IMR-90 (cell line): Measurements from ENCODE around the gene STARD10. TPM values are rescaled to one million over a fixed set of nuclear protein-coding genes. Genes with fewer than 3 reads are reported as not detected.

Experiments
- ATAC-seq: fragments of 200-7000 bp; cut with Tn5 transposase; 2 replicates; pipeline ENCODE4 v1.9.1; 2020; ENCODE audit warnings: low read depth, mild to moderate bottlenecking, moderate library complexity
- BruUV-seq: library from RNA; stranded (reverse); fragments of 400-500 nt; replicated peaks from 2 replicates; lab custom pipeline; 2021; lab: Mats Ljungman, UMichigan
- CTCF ChIA-PET: fragments of 300-600 bp; formaldehyde crosslinking; extraction: SDS; loops from one replicate; lab custom pipeline; 2021; ENCODE audit warnings: antibody characterized with exemption; lab: Yijun Ruan, JAX
- POLR2A ChIA-PET: fragments of 300-600 bp; sonication (Branson Sonifier 250); formaldehyde crosslinking; loops from one replicate; lab custom pipeline; 2022; ENCODE audit warnings: antibody characterized with exemption; ENCODE audit not compliant: unreplicated experiment; lab: Charles Lee
- DNase-seq: peaks from one replicate; pipeline ENCODE4 v3.0.0; 2013
- H2AFZ ChIP-seq: replicated peaks from 2 replicates; pipeline ENCODE3; 2013; ENCODE audit warnings: low read length, mild to moderate bottlenecking; ENCODE audit not compliant: poor library complexity
- H2AK5ac ChIP-seq: 2 replicates; pipeline ENCODE4 v1.6.1; 2013; ENCODE audit warnings: low read depth, low read length, inconsistent platforms
- H2AK9ac ChIP-seq: replicated peaks from 2 replicates; pipeline ENCODE3; 2013; ENCODE audit warnings: mild to moderate bottlenecking, low read depth, low read length, moderate library complexity; ENCODE audit not compliant: poor library complexity
- H2BK120ac ChIP-seq: 2 replicates; pipeline ENCODE4 v1.6.1; 2013; ENCODE audit warnings: low read depth, low read length, inconsistent platforms
- H2BK15ac ChIP-seq: 3 replicates; pipeline ENCODE4 v1.6.1; 2013; ENCODE audit warnings: low read depth, low read length, inconsistent platforms
- H2BK20ac ChIP-seq: 2 replicates; pipeline ENCODE4 v1.6.1; 2013; ENCODE audit warnings: low read depth, mild to moderate bottlenecking, inconsistent platforms, low read length, moderate library complexity
- H2BK5ac ChIP-seq: 2 replicates; pipeline ENCODE4 v1.6.1; 2013; ENCODE audit warnings: mild to moderate bottlenecking, low read depth, low read length, inconsistent platforms; ENCODE audit not compliant: poor library complexity, severe bottlenecking
- H3K14ac ChIP-seq: replicated peaks from 2 replicates; pipeline ENCODE4 v1.6.1; 2013; ENCODE audit warnings: low read depth, low read length, inconsistent platforms
- H3K18ac ChIP-seq: 2 replicates; pipeline ENCODE4 v1.6.1; 2013; ENCODE audit warnings: low read depth, low read length, control low read depth
- H3K23ac ChIP-seq: 2 replicates; pipeline ENCODE4 v1.6.1; 2013; ENCODE audit warnings: low read depth, low read length, inconsistent platforms
- H3K27ac ChIP-seq: 2 replicates; pipeline ENCODE4 v1.5.1; 2013; ENCODE audit warnings: mild to moderate bottlenecking, control low read depth, low read length; ENCODE audit not compliant: insufficient read depth
- H3K27me3 ChIP-seq: 2 replicates; pipeline ENCODE4 v1.6.1; 2013; ENCODE audit warnings: low read length; ENCODE audit not compliant: control insufficient read depth, insufficient read depth
- H3K36me3 ChIP-seq: 2 replicates; pipeline ENCODE4 v1.6.1; 2013; ENCODE audit warnings: low read length, mixed read lengths; ENCODE audit not compliant: control insufficient read depth, insufficient read depth
- H3K4ac ChIP-seq: 2 replicates; pipeline ENCODE4 v1.6.1; 2013; ENCODE audit warnings: low read depth, low read length, inconsistent platforms
- H3K4me1 ChIP-seq: 2 replicates; pipeline ENCODE4 v1.6.1; 2013; ENCODE audit warnings: low read length, mixed read lengths; ENCODE audit not compliant: control insufficient read depth, insufficient read depth
- H3K4me2 ChIP-seq: 2 replicates; pipeline ENCODE4 v1.6.1; 2013; ENCODE audit warnings: low read depth, mild to moderate bottlenecking, control low read depth, low read length, moderate library complexity
- H3K4me3 ChIP-seq: 2 replicates; pipeline ENCODE4 v1.5.1; 2013; ENCODE audit warnings: low read depth, mild to moderate bottlenecking, control low read depth, low read length, moderate library complexity; ENCODE audit not compliant: insufficient read depth
- H3K56ac ChIP-seq: 2 replicates; pipeline ENCODE4 v1.6.1; 2013; ENCODE audit warnings: low read length, inconsistent platforms; ENCODE audit not compliant: insufficient read depth; ENCODE audit errors: extremely low read depth
- H3K79me1 ChIP-seq, 2 experiments: 2 replicates each; pipeline ENCODE4 v1.6.1; 2013; ENCODE audit warnings: low read length in 2 of 2, inconsistent platforms in 1 of 2, low read depth in 1 of 2
- H3K9ac ChIP-seq: 2 replicates; pipeline ENCODE4 v1.6.1; 2013; ENCODE audit warnings: low read depth, low read length, control low read depth
- H3K9me1 ChIP-seq: 2 replicates; pipeline ENCODE4 v1.6.1; 2013; ENCODE audit warnings: low read length, inconsistent platforms; ENCODE audit not compliant: insufficient read depth
- H3K9me3 ChIP-seq: 2 replicates; pipeline ENCODE4 v1.6.1; 2013; ENCODE audit warnings: low read length; ENCODE audit not compliant: control insufficient read depth, insufficient read depth
- H4K20me1 ChIP-seq: 2 replicates; pipeline ENCODE4 v1.6.1; 2013; ENCODE audit warnings: low read length, inconsistent platforms; ENCODE audit not compliant: insufficient read depth
- H4K5ac ChIP-seq: 2 replicates; pipeline ENCODE4 v1.6.1; 2013; ENCODE audit warnings: mild to moderate bottlenecking, low read depth, low read length, control low read depth
- H4K8ac ChIP-seq, 2 experiments: 2 replicates each; pipeline ENCODE4 v1.6.1; 2013; ENCODE audit warnings: low read depth in 2 of 2, low read length in 2 of 2, control low read depth in 1 of 2, inconsistent platforms in 1 of 2
- H4K91ac ChIP-seq: 2 replicates; pipeline ENCODE4 v1.6.1; 2013; ENCODE audit warnings: low read depth, low read length, inconsistent platforms; ENCODE audit not compliant: insufficient read depth
- BHLHE40 ChIP-seq: fragments of 150-350 bp; IDR thresholded peaks from 2 replicates; pipeline ENCODE4 v1.6.1; 2016; ENCODE audit warnings: mild to moderate bottlenecking, low read depth, low read length
- CEBPB ChIP-seq: IDR thresholded peaks from 2 replicates; pipeline ENCODE4 v1.6.1; 2012; ENCODE audit warnings: low read depth, low read length, improper control_type of control experiment
- CHD1 ChIP-seq: IDR thresholded peaks from 2 replicates; pipeline ENCODE4 v1.6.1; 2012; ENCODE audit warnings: low read depth, low read length, improper control_type of control experiment
- FOS ChIP-seq: fragments of 150-350 bp; IDR thresholded peaks from 2 replicates; pipeline ENCODE4 v1.6.1; 2016; ENCODE audit warnings: low read depth, low read length
- MAFK ChIP-seq: IDR thresholded peaks from 2 replicates; pipeline ENCODE4 v1.6.1; 2012; ENCODE audit warnings: low read depth, low read length, improper control_type of control experiment
- MAZ ChIP-seq: IDR thresholded peaks from 2 replicates; pipeline ENCODE4 v1.6.1; 2012; ENCODE audit warnings: low read depth, mild to moderate bottlenecking, low read length, improper control_type of control experiment, moderate library complexity, borderline replicate concordance
- MXI1 ChIP-seq: IDR thresholded peaks from 2 replicates; pipeline ENCODE4 v1.6.1; 2012; ENCODE audit warnings: low read depth, mild to moderate bottlenecking, low read length, moderate library complexity, borderline replicate concordance
- NFE2L2 ChIP-seq: fragments of 150-350 bp; IDR thresholded peaks from 2 replicates; pipeline ENCODE4 v1.6.1; 2016; ENCODE audit warnings: low read depth, mild to moderate bottlenecking, low read length
- POLR2A ChIP-seq: IDR thresholded peaks from 2 replicates; pipeline ENCODE4 v1.6.1; 2012; ENCODE audit warnings: mild to moderate bottlenecking, low read depth, low read length
- RAD21 ChIP-seq: IDR thresholded peaks from 2 replicates; pipeline ENCODE4 v1.6.1; 2012; ENCODE audit warnings: low read length, improper control_type of control experiment
- RCOR1 ChIP-seq: IDR thresholded peaks from 2 replicates; pipeline ENCODE4 v1.6.1; 2012; ENCODE audit warnings: mild to moderate bottlenecking, low read length, improper control_type of control experiment; ENCODE audit not compliant: insufficient replicate concordance
- RFX5 ChIP-seq: IDR thresholded peaks from 2 replicates; pipeline ENCODE4 v1.8.0; 2012; ENCODE audit warnings: low read depth, mild to moderate bottlenecking, low read length, moderate library complexity
- SMC3 ChIP-seq: fragments of 150-350 bp; IDR thresholded peaks from 2 replicates; pipeline ENCODE4 v1.6.1; 2016; ENCODE audit warnings: low read depth, mild to moderate bottlenecking, antibody characterized with exemption, low read length, moderate library complexity
- WGBS, 2 experiments: methylation state at CpG; one replicate each; pipeline versions ENCODE4 v1.1.5 to v1.1.7; 2013; ENCODE audit warnings: missing lambda C conversion rate in 2 of 2; ENCODE audit not compliant: insufficient read length in 1 of 2; ENCODE audit errors: extremely low coverage in 2 of 2; 5-methylcytosine and 5-hydroxymethylcytosine counted together
- dilution Hi-C: fragments of 300-500 bp; cut with HindIII; formaldehyde crosslinking; loops from one replicate; pipeline ENCODE4 v1.14.3; 2018; ENCODE audit warnings: low sequenced_read_pairs; ENCODE audit not compliant: unreplicated experiment
- in situ Hi-C: fragments of 300-500 bp; cut with MboI; formaldehyde crosslinking; loops from 3 replicates; pipeline ENCODE4 v1.14.3; 2019; ENCODE audit warnings: low sequenced_read_pairs, inconsistent platforms, mixed read lengths
- intact Hi-C: fragments of 100-400 bp; cut with micrococcal nuclease; formaldehyde crosslinking; loops from 2 replicates; pipeline ENCODE4 v1.10.0; 2022
- polyA plus RNA-seq, 3 experiments: library from polyadenylated mRNA; depleted of rRNA; stranded (reverse); fragments of >200 nt; gene quantifications; 2 replicates each; pipeline ENCODE4 v1.2.3, GENCODE V29; 2012; ENCODE audit warnings: low replicate concordance in 1 of 3
- total RNA-seq: library from RNA; depleted of rRNA; stranded (reverse); fragments of >200 nt; gene quantifications from 2 replicates; pipeline ENCODE4 v1.2.3, GENCODE V29; 2012
- TF ChIP-seq, protein P1 (sequence below): fragments of 150-350 bp; IDR thresholded peaks from 2 replicates; pipeline ENCODE4 v1.6.1; 2017; ENCODE audit warnings: mild to moderate bottlenecking, antibody characterized with exemption, low read length, low read depth
- TF ChIP-seq, protein P2 (sequence below): conservative IDR thresholded peaks from 2 replicates; pipeline ENCODE4 v1.5.1; 2012; ENCODE audit warnings: mild to moderate bottlenecking, low read depth, low read length, improper control_type of control experiment
- TF ChIP-seq, protein P3 (sequence below): fragments of 150-350 bp; IDR thresholded peaks from 2 replicates; pipeline ENCODE4 v1.6.1; 2016; ENCODE audit warnings: low read depth, mild to moderate bottlenecking, low read length, moderate library complexity, borderline replicate concordance

Gene STARD10
- total and polyA plus RNA-seq, 2 of the 4 experiments (the other 2 are of a cell fraction) = 23.8 to 37.4 TPM

DNA sequence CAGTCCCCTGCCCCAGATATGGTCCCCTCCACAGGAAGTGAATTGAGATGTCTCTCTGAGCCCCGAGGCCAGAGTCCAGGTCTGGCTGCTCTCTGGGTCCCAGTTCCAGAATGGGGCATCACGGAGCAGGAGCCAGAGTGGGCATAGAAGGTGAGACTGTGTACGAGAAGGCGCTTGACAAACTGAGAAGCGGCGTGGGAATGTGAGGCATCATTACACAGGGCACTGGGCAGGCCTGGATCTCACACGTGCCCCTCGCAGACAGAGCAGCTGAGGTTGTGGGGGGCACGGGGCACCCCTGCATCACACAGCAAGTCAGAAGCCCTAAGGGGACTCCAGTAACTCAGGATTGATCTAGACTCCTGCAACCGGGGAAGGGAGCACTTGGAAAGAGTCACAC lies 9.2 kb downstream of the STARD10 start:
- CTCF ChIA-PET = no interaction called here

More for the DNA sequence above, 9.2 kb downstream of the STARD10 start:
- H3K36me3 ChIP-seq = no peaks in the 10 kb centered on the region
- H4K91ac ChIP-seq = no peak overlapping the region
- no peak overlapping the region for H3K27ac ChIP-seq
- H3K79me1 ChIP-seq = no peaks in the 10 kb centered on the region
- H3K9me3 ChIP-seq = no peaks in the 10 kb centered on the region
- dilution Hi-C loops = no loop called here
- no peak overlapping the region for H2BK20ac ChIP-seq
- no peak overlapping the region for H3K9ac ChIP-seq
- no peaks in the 10 kb centered on the region for H4K20me1 ChIP-seq
- no peak overlapping the region for H2BK5ac ChIP-seq
- no peak overlapping the region for H2BK120ac ChIP-seq
- H3K14ac ChIP-seq = no peak overlapping the region
- H3K18ac ChIP-seq = no peak overlapping the region
- TF ChIP-seq, protein P1, sequence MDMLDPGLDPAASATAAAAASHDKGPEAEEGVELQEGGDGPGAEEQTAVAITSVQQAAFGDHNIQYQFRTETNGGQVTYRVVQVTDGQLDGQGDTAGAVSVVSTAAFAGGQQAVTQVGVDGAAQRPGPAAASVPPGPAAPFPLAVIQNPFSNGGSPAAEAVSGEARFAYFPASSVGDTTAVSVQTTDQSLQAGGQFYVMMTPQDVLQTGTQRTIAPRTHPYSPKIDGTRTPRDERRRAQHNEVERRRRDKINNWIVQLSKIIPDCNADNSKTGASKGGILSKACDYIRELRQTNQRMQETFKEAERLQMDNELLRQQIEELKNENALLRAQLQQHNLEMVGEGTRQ = no peak
- TF ChIP-seq SMC3 = no peak
- no peak for TF ChIP-seq BHLHE40
- TF ChIP-seq, protein P2, sequence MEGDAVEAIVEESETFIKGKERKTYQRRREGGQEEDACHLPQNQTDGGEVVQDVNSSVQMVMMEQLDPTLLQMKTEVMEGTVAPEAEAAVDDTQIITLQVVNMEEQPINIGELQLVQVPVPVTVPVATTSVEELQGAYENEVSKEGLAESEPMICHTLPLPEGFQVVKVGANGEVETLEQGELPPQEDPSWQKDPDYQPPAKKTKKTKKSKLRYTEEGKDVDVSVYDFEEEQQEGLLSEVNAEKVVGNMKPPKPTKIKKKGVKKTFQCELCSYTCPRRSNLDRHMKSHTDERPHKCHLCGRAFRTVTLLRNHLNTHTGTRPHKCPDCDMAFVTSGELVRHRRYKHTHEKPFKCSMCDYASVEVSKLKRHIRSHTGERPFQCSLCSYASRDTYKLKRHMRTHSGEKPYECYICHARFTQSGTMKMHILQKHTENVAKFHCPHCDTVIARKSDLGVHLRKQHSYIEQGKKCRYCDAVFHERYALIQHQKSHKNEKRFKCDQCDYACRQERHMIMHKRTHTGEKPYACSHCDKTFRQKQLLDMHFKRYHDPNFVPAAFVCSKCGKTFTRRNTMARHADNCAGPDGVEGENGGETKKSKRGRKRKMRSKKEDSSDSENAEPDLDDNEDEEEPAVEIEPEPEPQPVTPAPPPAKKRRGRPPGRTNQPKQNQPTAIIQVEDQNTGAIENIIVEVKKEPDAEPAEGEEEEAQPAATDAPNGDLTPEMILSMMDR = no peak
- TF ChIP-seq CEBPB = no peak
- TF ChIP-seq, protein P3, sequence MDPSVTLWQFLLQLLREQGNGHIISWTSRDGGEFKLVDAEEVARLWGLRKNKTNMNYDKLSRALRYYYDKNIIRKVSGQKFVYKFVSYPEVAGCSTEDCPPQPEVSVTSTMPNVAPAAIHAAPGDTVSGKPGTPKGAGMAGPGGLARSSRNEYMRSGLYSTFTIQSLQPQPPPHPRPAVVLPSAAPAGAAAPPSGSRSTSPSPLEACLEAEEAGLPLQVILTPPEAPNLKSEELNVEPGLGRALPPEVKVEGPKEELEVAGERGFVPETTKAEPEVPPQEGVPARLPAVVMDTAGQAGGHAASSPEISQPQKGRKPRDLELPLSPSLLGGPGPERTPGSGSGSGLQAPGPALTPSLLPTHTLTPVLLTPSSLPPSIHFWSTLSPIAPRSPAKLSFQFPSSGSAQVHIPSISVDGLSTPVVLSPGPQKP = no peak
- TF ChIP-seq RAD21 = no peak
- TF ChIP-seq POLR2A = no peak
- TF ChIP-seq NFE2L2 = no peak
- no peak for TF ChIP-seq MXI1
- TF ChIP-seq FOS = no peak
- no peak for TF ChIP-seq CHD1
- TF ChIP-seq MAFK = no peak
- TF ChIP-seq RCOR1 = no peak
- TF ChIP-seq RFX5 = no peak
- TF ChIP-seq MAZ = no peak
- no TSS peak for BruUV-seq
- H3K56ac ChIP-seq = no peak overlapping the region
- no peak overlapping the region for H4K8ac ChIP-seq
- H3K9me1 ChIP-seq = peaks cover 8% of the 10 kb centered on the region
- H3K4me1 ChIP-seq = peaks cover 10% of the 10 kb centered on the region
- H4K5ac ChIP-seq = no peak overlapping the region
- no peak overlapping the region for H3K4me2 ChIP-seq
- ATAC-seq (no peak), DNase-seq (no peak)
- no peak overlapping the region for H2BK15ac ChIP-seq
- no peak overlapping the region for H3K4ac ChIP-seq
- intact Hi-C loops = no loop called here
- no peak overlapping the region for H2AK5ac ChIP-seq
- no peak overlapping the region for H3K4me3 ChIP-seq
- POLR2A ChIA-PET = no interaction called here
- in situ Hi-C loops = no loop called here
- no peak overlapping the region for H2AK9ac ChIP-seq
- peaks cover 4% of the 10 kb centered on the region; the same call in 1 of the 2 replicates for H3K27me3 ChIP-seq
- 68% methylated on average over 7 of the region's 10 CpGs; no CpG with 5 or more reads in 1 of the 2 experiments for WGBS, 2 experiments
- no peak overlapping the region for H3K23ac ChIP-seq
- H2AFZ ChIP-seq = no peak overlapping the region
